Measurements from ENCODE around the gene PLA2G4A.

DNA sequence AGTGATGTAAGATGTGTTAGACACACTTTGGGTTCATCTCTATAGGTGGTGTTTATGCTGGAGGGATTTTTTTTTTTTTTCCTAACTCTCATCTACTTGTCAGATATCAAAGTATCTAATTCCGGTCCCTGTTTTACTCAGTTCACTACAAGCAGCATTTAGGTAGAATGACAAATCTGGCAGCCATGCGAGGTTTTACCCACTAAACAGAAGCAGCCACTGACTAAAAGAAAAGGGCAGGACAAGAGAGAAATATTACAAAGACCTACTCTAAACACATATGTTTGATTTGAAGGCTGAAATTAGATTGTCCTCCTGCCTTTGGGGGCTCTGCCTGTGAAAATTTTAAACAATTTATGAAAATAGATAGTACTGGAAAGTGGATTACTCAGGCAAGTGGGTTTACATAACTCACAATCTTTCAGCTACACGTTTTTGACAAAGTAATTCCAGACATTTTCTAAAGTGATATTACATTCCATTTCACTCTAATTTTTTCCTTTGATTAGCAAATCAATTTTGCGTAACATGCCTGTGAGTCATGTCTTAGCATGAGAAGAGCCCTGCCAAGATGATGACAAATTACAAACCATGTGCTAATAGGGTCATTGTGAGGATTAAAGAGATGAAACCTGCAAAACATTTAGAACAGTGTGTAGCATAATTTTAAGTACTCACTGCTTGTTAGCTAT lies 172.6 kb downstream of the PLA2G4A start:
- TF ChIP-seq, protein P1, sequence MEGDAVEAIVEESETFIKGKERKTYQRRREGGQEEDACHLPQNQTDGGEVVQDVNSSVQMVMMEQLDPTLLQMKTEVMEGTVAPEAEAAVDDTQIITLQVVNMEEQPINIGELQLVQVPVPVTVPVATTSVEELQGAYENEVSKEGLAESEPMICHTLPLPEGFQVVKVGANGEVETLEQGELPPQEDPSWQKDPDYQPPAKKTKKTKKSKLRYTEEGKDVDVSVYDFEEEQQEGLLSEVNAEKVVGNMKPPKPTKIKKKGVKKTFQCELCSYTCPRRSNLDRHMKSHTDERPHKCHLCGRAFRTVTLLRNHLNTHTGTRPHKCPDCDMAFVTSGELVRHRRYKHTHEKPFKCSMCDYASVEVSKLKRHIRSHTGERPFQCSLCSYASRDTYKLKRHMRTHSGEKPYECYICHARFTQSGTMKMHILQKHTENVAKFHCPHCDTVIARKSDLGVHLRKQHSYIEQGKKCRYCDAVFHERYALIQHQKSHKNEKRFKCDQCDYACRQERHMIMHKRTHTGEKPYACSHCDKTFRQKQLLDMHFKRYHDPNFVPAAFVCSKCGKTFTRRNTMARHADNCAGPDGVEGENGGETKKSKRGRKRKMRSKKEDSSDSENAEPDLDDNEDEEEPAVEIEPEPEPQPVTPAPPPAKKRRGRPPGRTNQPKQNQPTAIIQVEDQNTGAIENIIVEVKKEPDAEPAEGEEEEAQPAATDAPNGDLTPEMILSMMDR (conservative IDR thresholded peaks at IDR 0.05 in 1 of 2, IDR thresholded peaks at IDR 0.05 in 1 of 2; ENCODE audit: low read depth in 1 of 2, low read length in 2 of 2): no peak
- TF ChIP-seq EZH2 (IDR thresholded peaks at IDR 0.05; ENCODE audit: low read length, missing control alignments): no peak

Data from fibroblast of lung (primary cell).